Osteoblast (primary cell): ENCODE results near the gene IGF2R. TPM values are rescaled to one million over a fixed set of nuclear protein-coding genes. Genes with fewer than 3 reads are reported as not detected.
"Not testable (repeated sequence)": the region's sequence is repeated elsewhere in the genome, so short reads cannot be mapped to it uniquely, and the experiment has no call there.

Experiments used
- DNase-seq: peaks from one replicate; pipeline ENCODE4 v3.0.0; 2011; ENCODE audit warnings: low spot score, mixed read lengths; ENCODE audit not compliant: insufficient read length; ENCODE audit errors: missing footprints
- H2AFZ ChIP-seq: 2 replicates; pipeline ENCODE4 v1.6.0; 2011; ENCODE audit warnings: mild to moderate bottlenecking, low read length
- H3K27ac ChIP-seq: 2 replicates; pipeline ENCODE4 v1.5.1; 2011; ENCODE audit warnings: mild to moderate bottlenecking, low read depth, low read length, moderate library complexity
- H3K27me3 ChIP-seq: 2 replicates; pipeline ENCODE4 v1.6.0; 2012; ENCODE audit warnings: mild to moderate bottlenecking, control low read depth, inconsistent platforms, low read length, moderate library complexity; ENCODE audit not compliant: insufficient read depth
- H3K36me3 ChIP-seq: 2 replicates; pipeline ENCODE4 v1.5.1; 2011; ENCODE audit warnings: mild to moderate bottlenecking, low read length, control low read depth, moderate library complexity; ENCODE audit not compliant: insufficient read depth
- H3K4me1 ChIP-seq: 2 replicates; pipeline ENCODE4 v1.5.1; 2011; ENCODE audit warnings: mild to moderate bottlenecking, low read length, control low read depth, moderate library complexity; ENCODE audit not compliant: insufficient read depth
- H3K4me2 ChIP-seq: 2 replicates; pipeline ENCODE4 v1.6.0; 2011; ENCODE audit warnings: mild to moderate bottlenecking, low read length; ENCODE audit not compliant: insufficient read depth
- H3K4me3 ChIP-seq: fragments of 200-600 bp; sonication (generic); 3 replicates; pipeline ENCODE4 v1.5.1; 2012; ENCODE audit warnings: mild to moderate bottlenecking, low read length, inconsistent platforms; ENCODE audit not compliant: insufficient read depth
- H3K79me2 ChIP-seq: 2 replicates; pipeline ENCODE4 v1.6.0; 2012; ENCODE audit warnings: mild to moderate bottlenecking, low read length, control low read depth, inconsistent platforms; ENCODE audit not compliant: insufficient read depth
- H3K9me3 ChIP-seq: 2 replicates; pipeline ENCODE4 v1.5.1; 2011; ENCODE audit warnings: low read depth, low read length, control low read depth
- H4K20me1 ChIP-seq: 2 replicates; pipeline ENCODE4 v1.6.0; 2012; ENCODE audit warnings: mild to moderate bottlenecking, low read length, control low read depth; ENCODE audit not compliant: insufficient read depth
- total RNA-seq: library from RNA; depleted of rRNA; stranded (reverse); fragments of >200 nt; gene quantifications from 2 replicates; pipeline ENCODE4 v1.2.3, GENCODE V29; 2012
- TF ChIP-seq, protein P1 (sequence below): IDR thresholded peaks from 2 replicates; pipeline ENCODE4 v1.5.1; 2011; ENCODE audit warnings: mild to moderate bottlenecking, low read depth, low read length, moderate library complexity; ENCODE audit errors: extremely low read depth

The IGF2R gene
- total RNA-seq, 1 donor = 174 TPM

DNA sequence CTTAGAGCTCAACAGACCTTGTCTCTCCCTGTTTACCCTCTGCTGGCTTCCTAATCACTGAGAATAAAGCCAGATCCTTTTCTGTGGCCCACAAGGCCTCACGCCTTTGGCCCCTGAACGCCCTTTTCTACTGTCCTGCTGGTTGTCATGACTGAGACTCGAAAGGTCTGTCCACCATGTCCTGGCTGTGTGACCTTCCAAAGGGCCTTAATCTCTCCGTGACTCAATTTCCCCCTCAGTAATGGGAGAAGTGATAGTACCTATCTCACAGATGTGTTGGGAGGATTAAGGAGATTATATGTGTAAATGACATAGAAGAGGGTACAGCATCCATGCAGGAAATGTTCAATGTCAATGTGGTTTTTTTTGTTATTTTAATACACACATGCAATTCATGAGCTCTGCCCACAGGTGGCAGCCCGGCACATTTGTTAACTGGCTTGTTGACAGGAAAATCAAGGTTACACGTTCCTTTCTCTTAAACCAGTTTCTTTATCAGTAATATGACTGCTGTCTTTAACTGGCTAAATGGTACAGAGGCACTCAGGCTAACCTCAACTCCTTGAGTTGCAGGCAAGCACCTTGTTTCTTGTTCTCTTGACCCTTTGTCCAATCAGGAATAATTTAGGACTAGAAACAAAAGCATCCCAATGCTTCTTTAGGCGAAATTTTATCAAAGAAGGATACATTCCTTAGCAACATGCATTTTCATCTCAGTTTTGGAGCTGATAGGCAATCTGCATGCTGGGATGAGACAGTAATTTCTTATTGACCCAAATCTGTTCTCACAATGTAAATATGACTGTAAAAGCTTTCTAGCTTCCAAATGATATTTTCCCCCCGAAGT lies 169.3 kb downstream of the IGF2R start:
- Histone ChIP-seq H3K9me3 (no peaks in the 10 kb centered on the region), H4K20me1 (no peaks in the 10 kb centered on the region), H3K79me2 (no peaks in the 10 kb centered on the region), H3K27me3 (no peaks in the 10 kb centered on the region), H2AFZ (no peak overlapping the region), H3K4me1 (peaks cover 26% of the 10 kb centered on the region), H3K4me3 (no peak overlapping the region), H3K36me3 (no peaks in the 10 kb centered on the region), H3K4me2 (peak overlapping the region; percentile 9), H3K27ac (no peak overlapping the region)
- TF ChIP-seq, protein P1, sequence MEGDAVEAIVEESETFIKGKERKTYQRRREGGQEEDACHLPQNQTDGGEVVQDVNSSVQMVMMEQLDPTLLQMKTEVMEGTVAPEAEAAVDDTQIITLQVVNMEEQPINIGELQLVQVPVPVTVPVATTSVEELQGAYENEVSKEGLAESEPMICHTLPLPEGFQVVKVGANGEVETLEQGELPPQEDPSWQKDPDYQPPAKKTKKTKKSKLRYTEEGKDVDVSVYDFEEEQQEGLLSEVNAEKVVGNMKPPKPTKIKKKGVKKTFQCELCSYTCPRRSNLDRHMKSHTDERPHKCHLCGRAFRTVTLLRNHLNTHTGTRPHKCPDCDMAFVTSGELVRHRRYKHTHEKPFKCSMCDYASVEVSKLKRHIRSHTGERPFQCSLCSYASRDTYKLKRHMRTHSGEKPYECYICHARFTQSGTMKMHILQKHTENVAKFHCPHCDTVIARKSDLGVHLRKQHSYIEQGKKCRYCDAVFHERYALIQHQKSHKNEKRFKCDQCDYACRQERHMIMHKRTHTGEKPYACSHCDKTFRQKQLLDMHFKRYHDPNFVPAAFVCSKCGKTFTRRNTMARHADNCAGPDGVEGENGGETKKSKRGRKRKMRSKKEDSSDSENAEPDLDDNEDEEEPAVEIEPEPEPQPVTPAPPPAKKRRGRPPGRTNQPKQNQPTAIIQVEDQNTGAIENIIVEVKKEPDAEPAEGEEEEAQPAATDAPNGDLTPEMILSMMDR = peak; percentile 77
- peak; percentile 94 for DNase-seq

DNA sequence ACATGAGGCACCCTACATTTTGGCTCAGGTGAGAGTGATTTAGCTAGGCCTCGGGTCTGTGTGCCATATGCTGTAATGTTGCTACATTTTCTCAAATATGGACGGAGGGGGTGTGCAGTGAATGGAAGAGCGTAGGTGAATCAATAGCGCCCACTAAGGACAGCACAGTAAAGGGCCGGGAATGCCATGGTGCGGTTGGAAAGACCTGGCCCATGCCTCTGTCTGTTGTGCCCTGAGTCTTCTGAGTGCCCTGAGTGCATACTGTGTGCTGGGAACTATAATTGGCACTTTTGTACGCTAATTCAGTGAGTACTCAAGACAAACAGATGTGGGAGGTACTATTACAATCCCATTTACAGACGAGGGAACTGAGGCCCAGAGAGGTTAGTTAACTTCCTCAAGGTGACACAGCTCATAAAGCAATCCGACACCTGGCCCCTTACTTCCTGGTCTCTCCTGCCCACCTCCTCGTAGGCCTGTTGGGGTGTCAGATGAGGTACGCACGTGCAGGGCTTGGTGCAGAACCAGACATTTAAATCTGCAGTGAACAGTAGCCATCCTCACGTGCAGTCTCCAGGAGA lies 170.0 kb downstream of the IGF2R start:
- Histone ChIP-seq H3K4me3 (no peak overlapping the region), H3K4me2 (peak overlapping the region; percentile 20), H3K27me3 (no peaks in the 10 kb centered on the region), H2AFZ (no peak overlapping the region), H3K79me2 (no peaks in the 10 kb centered on the region), H3K4me1 (peaks cover 26% of the 10 kb centered on the region), H3K9me3 (no peaks in the 10 kb centered on the region), H3K27ac (peak overlapping the region; percentile 58), H4K20me1 (no peaks in the 10 kb centered on the region), H3K36me3 (no peaks in the 10 kb centered on the region)
- DNase-seq = no peak
- TF ChIP-seq, protein P1 = no peak

GRCh38 chr6:160139420-160139851 lies 170.6 kb downstream of the IGF2R start:
- H3K9me3 ChIP-seq = no peaks in the 10 kb centered on the region
- no peaks in the 10 kb centered on the region for H3K36me3 ChIP-seq
- H3K4me2 ChIP-seq = peak overlapping the region; percentile 20
- H3K27ac ChIP-seq = peak overlapping the region; percentile 58
- H3K27me3 ChIP-seq = no peaks in the 10 kb centered on the region
- no peaks in the 10 kb centered on the region for H3K79me2 ChIP-seq
- no peak overlapping the region for H3K4me3 ChIP-seq
- TF ChIP-seq, protein P1 = no peak
- H2AFZ ChIP-seq = no peak overlapping the region
- peak; percentile 92 for DNase-seq
- H4K20me1 ChIP-seq = no peaks in the 10 kb centered on the region
- peaks cover 26% of the 10 kb centered on the region for H3K4me1 ChIP-seq

- H3K4me1 ChIP-seq = peaks cover 26% of the 10 kb centered on the region
- peak overlapping the region; percentile 72 for H3K27ac ChIP-seq
- not testable (repeated sequence) for H3K4me3 ChIP-seq, H3K27me3 ChIP-seq, H2AFZ ChIP-seq, DNase-seq, H3K36me3 ChIP-seq, H3K79me2 ChIP-seq, H3K9me3 ChIP-seq, H4K20me1 ChIP-seq
- peak overlapping the region; percentile 72 for H3K4me2 ChIP-seq
Measured at GRCh38 chr6:160140493-160140892, 171.6 kb downstream of the IGF2R start.
